LNCAP (cell line): ENCODE measurements around the gene TFAP2B.

Experiments
- CTCF ChIP-seq: fragments of 450-650 bp; IDR thresholded peaks from 2 replicates; pipeline ENCODE4 v1.5.1; 2017; ENCODE audit warnings: mild to moderate bottlenecking

The TFAP2B gene

DNA sequence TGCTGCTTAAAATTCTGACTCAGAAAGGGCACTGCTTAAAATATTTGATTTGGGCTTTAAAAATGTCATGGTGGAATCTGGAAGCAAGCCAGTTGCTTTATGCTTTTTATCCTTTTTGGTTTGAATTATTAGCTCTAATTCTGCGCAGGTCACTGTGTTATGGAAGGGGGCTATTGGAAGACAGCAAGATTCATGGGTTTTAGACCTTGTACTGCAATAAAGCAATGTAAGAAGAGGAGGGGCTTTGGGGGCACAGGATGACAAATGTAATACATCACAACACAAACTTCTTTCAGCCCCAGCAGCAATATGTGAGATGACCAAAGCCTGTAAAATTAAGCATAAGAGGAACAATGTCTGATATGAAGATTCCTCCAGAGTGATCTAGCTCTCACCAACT is 68.4 kb downstream of the TFAP2B start:
- TF ChIP-seq CTCF = no peak

- no peak for TF ChIP-seq CTCF
Observed at GRCh38 chr6:50889497-50889896, 70.8 kb downstream of the TFAP2B start.

DNA sequence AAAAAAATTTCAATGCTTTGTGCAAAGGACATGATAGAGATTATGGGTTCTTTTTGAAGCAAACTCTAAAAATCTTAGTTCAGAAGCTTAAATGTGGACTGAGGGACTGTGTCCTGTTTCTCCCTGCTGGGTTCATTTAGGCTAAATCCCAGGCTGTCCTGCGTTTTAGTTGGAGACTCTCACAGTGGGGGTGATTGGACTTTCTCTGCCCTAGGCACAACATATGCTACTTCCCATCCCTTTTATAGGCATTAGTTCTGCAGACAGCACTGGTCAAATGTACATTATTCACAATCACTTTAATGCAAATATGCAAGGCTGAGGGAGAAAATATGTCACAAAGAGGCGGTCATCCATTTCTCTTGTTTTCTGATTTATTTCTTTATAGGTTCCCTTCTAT is 71.3 kb downstream of the TFAP2B start:
- no peak for TF ChIP-seq CTCF

DNA sequence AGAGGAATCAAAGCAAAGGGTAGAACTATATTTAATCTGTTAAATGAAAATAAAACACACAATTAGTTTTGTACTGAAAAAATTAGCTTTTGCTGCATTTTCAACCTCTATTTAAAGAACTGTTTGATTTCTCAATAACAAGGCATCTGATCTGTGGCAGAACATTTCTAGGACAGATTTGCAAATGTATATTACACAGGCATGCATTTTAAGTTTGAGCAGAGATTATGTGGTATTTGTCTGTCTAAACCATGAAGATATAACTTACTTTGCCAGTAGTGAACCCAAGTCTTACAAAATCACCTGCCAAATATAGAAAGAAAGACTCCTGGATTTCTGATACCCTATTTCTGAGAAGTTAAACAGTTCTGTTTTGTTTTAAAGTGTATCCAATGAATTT is 71.9 kb downstream of the TFAP2B start:
- TF ChIP-seq CTCF = no peak

GRCh38 chr6:50891290-50891689 is 72.6 kb downstream of the TFAP2B start:
- TF ChIP-seq CTCF = no peak
